Measurements from ENCODE around the gene FUT8.

The FUT8 gene

DNA sequence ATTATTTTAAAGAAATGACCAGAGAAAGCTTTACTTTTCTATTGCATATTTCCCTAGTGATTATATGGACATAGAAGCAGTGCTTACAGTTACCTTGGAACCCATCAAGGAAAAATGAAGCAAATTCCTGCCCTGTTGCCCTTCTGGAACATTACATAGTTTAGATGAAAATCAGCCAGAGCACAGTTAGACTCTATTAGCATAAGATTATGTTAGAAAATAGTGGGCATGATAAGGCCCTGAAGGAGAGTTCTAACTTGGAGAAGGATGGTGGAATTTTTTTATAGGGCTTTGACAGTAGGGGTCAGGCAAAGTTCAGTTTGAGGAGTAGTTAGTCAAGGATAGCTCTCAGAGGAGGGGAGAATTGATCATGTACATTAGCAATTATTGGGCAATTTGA lies 74.3 kb downstream of the FUT8 start:
- in situ Hi-C loops (cut with HindIII; ENCODE audit: low sequenced_read_pairs): no loop called here

DNA sequence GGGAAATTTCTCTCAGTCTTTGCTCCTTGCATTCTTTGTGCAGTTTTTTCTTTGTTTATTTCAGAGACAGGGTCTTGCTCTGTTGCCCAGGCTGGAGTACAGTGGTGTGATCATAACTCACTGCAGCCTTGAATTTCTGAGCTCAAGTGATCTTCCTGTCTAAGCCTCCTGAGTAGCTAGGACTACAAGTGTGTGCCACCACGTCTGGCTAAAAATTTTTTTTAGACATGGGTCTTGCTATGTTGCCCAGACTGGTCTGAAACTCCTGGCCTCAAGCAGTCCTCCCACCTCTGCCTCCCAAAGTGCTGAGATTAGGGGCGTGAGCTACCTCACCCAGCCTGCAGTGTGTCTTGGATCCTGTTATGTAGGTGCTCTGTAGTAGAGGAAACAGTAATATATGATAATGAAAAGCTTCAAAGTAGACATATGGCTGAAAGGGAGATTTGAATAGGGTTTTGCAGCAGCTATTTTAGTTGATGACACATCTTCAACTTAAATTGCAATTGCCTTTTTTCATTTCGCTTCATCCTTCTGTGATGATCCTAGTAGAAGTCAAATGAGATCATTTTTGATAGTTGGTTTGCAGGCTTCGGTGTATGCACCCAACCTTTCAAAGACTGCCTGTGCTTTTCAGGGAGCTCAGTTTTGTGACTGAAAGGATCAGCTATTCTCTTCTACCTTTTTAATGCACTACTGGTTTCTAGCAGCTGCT lies 75.4 kb downstream of the FUT8 start:
- in situ Hi-C loops (cut with HindIII; ENCODE audit: low sequenced_read_pairs): no loop called here

DNA sequence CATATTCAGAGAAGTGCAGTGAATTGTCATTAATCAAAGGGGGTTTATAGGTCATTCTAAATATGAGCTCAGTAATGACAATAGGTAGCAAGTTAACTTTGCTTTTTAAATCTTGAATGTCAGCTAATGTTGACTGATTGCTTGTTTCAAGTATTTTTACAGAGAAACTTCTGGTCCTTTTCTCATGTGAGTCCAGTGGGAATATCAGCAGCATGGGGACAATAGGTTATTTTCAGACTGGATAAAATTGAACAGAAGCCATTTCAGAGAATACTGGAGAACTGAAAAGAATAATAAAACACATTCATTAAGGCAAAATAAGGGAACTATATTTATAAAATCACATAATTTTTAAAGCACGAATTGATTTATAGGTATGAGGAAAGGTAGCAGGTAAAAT lies 78.7 kb downstream of the FUT8 start:
- in situ Hi-C loops (cut with HindIII; ENCODE audit: low sequenced_read_pairs): no loop called here

DNA sequence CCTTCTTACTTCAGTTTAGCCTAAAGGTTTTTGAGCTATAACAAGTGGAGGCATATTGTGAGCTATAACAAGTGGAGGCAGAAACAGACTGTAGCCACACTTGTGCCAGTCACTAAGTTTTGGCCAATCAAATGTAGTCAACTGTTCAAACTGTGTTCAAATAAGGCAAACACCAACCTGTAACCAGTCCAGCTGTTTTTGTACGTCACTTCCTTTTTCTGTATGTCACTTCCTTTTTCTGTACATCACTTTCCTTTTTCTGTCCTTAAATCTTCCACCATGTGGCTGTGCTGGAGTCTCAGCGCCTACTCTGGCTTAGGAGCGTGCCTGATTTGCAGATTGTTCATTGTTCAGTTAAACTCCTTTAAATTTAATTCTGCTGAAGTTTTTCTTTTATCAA lies 79.7 kb downstream of the FUT8 start:
- in situ Hi-C loops (cut with HindIII; ENCODE audit: low sequenced_read_pairs): no loop called here

DNA sequence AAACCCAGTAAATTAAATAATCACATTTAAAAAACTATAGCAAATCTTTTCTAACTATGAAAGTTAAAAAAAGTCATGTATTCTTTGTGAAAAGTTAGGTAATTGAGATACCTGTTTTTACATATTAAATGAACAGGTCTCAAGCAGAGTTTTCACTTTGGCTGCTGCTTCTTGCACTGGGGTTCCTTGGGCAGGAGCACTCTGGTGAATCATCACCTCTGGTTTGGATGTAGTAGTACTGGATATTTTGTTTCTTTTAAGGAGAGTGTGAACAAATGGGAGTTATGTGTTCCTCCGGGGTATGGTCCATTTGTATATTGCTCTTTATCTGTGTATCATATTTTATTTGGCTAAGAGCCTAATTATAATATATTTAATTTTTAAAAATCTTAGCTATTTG lies 82.7 kb downstream of the FUT8 start:
- in situ Hi-C loops (cut with HindIII; ENCODE audit: low sequenced_read_pairs): no loop called here

DNA sequence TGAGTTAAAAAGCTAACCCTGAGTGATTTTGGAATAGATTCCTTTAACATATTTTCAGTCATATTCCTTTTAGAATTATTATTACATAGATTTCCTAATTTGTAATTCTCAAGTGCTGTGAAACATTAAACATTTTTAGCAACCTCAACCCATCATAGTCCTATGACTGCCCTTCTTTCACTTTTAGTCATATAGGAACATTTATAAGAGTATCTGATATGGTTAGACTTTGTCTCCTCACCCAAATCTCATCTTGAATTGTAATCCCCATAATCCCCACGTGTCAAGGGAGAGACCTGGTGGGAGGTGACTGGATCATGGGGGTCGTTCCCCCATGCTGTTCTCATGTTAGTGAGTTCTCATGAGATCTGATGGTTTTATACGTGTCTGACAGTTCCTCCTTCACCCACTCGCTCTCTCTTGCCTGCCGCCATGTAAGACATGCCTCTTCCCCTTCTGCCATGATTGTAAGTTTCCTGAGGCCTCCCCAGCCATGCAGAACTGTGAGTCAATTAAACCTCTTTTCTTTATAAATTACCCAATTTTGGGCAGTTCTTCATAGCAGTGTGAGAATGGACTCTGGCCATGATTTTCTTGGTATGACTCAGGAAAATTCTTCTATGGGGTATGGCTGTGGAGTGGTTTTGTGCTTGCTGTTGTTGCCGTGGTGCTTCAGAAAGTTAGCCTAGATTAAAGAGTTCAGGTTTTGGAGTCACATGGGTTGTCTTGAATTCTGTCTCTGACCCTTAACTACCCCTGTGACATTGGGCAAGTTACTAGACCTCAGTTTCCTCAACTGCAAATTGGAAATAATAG lies 83.9 kb downstream of the FUT8 start:
- in situ Hi-C loops (cut with HindIII; ENCODE audit: low sequenced_read_pairs): no loop called here

DNA sequence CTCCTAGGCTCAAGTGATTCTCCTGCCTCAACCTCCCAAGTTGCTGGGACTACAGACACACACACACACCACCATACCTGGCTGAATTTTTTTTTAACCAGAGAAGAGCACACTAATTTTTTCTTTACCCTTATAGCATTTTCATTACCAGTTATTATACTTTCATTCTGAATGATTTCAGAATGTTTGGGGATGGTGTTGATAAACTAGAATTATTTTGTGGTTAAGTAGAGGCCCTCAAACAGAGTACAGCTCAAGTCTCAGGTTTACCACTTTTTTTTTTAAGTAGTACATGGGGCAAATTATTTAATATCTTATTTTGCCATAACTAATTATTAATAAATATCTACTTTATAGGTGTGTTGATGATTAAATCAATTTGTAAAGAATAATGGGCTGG lies 86.6 kb downstream of the FUT8 start:
- in situ Hi-C loops (cut with HindIII; ENCODE audit: low sequenced_read_pairs): no loop called here

DNA sequence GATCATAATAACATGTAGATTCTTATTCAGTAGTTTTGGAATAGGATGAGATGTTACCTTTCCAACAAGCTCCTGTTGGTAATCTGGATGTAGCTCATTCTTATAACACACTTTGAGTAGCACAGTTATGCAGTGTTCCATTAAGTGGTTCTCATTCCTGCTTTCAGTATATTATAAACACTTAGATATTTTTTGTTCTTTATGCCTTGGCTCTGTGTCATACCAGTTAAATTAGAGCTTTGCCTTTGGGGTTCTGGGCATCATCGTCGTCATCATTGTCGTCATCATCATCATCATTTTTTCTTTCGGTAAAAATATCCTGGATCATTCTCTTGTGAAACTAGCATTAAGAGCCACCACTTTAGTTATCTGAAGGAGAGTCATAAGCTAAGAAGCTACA lies 87.5 kb downstream of the FUT8 start:
- in situ Hi-C loops (cut with HindIII; ENCODE audit: low sequenced_read_pairs): no loop called here

DNA sequence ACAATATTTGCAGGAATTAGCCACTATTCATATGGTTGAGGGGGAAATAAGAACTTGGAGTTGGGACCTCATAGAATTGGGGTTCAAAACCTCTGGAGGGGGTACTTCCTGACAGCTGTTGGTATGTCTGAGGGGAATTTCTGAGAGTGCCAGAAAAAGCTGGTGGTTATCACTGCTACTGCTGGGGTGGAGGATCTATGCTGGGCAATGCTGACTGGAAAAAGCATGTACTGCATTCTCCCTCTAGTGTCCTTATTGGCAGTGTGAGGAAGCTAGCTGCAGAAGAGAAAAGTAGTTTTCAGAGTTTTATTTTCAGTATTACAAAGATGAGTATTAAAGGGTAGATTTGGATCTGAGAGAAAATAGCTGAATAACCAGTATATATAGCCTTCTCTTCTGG lies 88.8 kb downstream of the FUT8 start:
- in situ Hi-C loops (cut with HindIII; ENCODE audit: low sequenced_read_pairs): no loop called here

DNA sequence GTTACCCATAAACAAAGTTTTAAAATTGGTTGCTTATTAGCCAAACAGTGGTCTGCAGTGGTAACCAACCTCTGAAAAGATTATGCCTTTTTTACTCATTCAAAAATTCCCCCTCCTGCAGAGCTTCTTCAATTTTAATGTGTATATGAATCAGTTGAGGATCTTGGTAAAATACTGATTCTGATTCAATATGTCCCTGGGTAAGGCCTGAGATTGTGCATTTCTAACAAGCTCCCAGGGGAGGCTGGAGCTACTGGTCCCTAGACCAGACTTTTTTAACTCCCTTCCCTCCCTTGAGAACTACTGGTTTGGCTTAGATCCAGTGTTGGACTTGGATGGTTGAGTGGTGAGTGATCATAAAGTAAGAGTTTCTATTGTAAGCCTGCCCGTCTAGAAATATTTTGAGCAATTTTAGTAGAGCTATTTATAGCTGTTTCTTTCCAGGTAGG lies 90.2 kb downstream of the FUT8 start:
- in situ Hi-C loops (cut with HindIII; ENCODE audit: low sequenced_read_pairs): no loop called here

DNA sequence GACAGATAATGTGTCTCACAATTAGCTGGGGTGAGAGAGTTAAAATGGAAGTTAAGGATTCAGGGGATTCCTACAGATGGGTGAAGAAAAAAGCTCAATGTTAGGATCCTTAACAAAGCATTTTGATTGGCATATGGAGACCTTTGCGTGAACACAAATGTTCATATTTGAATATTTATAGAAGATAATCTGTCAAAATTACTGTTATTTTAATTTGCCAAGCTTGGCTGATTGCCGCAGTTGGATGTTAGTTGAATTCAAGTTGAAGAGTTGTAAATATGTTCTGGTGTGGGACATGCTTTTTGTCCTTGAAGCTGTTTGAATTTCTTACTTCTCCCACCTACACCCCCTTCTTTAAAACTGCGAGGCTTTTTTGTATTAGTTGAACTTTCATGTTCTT lies 91.2 kb downstream of the FUT8 start:
- in situ Hi-C loops (cut with HindIII; ENCODE audit: low sequenced_read_pairs): no loop called here

DNA sequence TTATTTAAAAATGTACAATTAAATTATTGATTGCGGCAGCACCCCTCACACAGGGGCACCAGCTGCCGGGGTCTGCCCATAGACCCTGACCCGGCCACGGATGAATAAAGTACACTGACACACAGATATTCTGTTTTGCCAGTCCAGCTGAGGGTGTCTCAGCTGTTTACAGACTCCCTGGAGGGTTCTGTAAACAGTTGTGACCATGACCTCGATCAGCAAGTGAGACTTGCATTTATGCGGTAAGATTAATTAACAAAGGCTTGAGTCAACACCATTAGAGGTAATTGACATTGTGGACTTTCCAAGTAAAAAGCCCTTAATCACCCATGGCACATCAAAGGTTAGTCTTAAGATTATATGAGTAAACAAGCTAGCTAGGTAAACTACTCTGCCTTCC lies 94.3 kb downstream of the FUT8 start:
- in situ Hi-C loops (cut with HindIII; ENCODE audit: low sequenced_read_pairs): no loop called here

DNA sequence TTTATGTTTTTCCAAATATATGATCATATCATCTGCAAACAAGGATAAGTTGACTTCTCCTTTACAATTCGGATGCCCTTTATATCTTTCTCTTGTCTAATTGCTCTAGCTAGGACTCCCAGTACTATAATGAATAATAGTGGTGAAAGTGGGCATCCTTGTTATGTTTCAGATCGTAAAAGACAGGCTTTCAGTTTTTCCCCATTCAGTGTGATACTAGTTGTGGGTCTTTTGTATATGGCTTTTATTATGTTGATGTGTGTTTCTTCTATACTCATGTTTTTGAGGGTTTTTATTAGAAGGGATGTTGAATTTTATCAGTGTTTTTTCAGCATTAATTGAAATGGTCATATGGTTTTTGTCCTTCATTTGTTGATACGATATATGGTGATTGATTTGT lies 97.3 kb downstream of the FUT8 start:
- in situ Hi-C loops (cut with HindIII; ENCODE audit: low sequenced_read_pairs): no loop called here

DNA sequence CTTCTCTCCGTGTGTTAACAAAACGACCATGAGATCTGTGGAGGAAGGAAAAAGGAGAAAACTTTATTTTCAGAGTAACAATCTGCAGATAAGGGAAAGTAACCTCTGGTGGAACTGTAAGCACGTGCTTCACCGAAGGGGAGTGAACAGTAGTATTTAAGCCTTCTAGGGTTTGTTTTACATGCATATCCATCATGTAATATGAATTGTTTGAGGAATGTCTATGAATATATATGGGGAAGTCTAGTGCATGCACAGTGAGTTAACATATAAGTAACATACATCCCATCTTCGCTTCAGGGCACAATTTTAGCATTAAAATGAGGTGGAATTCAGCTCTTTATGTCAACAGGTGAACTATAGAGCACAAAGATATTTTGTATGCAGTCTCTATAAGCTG lies 101.1 kb downstream of the FUT8 start:
- in situ Hi-C loops (cut with HindIII; ENCODE audit: low sequenced_read_pairs): no loop called here

DNA sequence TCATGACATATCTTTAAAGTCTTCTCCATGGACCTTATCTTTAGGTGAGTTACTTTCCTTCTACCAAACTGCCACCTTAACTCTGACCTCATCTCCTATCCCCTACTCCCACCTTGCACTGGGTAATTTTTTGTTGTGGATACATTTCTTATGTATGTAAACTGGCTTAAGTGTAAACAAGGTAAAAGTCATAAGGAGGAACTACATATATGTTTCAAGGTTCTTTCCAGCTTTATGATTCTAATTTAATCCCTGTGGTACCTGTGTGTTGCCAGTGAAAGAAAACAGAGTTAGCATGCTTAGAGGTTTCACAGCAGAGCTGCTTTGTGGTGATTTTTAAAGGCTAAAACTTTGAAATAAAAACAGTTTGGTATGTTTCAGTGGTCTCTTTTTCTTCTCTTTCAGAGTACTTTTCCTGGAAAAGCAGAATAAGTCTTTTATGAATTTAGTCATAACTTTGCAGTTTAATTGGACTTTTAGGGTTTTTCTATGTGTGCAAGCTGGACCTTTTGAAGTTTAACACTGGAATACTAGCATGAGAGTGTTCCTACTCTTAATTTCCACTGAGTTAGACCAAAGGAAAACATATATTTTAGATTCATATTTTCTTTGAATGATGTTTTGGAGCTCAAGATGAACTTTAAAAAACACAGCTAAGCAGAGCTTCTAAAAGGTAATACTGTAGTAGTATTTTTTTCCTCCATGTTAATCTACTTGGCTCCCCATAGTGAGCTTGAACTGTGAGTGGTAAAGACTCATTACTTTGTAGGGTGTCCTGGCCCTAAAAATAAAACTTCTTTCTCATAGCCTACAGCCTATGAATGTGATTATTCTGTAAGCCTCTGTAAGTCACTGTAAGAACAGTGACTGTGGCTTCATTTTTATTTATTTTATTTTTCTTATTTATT lies 105.4 kb downstream of the FUT8 start:
- in situ Hi-C loops (cut with HindIII; ENCODE audit: low sequenced_read_pairs): no loop called here

DNA sequence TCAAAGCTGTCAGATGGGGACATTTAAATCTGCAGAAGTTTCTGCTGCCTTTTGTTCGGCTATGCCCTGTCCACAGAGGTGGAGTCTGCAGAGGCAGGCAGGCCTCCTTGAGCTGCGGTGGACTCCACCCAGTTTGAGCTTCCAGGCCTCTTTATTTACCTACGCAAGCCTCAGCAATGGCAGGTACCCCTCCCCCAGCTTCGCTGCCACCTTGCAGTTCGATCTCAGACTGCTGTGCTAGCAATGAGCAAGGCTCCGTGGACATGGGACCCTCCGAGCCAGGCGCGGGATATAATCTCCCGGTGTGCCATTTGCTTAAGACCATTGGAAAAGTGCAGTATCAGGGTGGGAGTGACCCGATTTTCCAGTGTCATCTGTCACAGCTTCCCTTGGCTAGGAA lies 115.5 kb downstream of the FUT8 start:
- in situ Hi-C loops (cut with HindIII; ENCODE audit: low sequenced_read_pairs): no loop called here

DNA sequence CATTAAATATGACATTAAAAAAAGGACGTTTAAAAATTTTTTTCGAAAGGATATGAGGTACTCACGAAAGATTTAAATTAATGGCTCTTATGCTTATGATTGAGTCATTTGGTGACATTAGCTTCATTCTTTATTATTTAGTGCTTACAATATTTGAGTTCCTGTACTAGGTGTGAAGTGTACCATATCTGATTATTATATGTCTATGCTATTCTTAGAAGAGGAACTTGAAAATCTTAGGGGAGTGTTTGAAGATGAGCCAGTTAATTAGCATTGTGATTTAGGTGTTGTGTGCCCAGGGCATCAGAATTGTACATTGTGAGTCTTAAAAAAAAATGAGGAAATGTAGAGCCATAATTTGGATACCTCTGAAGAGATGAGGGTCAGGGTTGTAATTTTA lies 118.6 kb downstream of the FUT8 start:
- in situ Hi-C loops (cut with HindIII; ENCODE audit: low sequenced_read_pairs): no loop called here

DNA sequence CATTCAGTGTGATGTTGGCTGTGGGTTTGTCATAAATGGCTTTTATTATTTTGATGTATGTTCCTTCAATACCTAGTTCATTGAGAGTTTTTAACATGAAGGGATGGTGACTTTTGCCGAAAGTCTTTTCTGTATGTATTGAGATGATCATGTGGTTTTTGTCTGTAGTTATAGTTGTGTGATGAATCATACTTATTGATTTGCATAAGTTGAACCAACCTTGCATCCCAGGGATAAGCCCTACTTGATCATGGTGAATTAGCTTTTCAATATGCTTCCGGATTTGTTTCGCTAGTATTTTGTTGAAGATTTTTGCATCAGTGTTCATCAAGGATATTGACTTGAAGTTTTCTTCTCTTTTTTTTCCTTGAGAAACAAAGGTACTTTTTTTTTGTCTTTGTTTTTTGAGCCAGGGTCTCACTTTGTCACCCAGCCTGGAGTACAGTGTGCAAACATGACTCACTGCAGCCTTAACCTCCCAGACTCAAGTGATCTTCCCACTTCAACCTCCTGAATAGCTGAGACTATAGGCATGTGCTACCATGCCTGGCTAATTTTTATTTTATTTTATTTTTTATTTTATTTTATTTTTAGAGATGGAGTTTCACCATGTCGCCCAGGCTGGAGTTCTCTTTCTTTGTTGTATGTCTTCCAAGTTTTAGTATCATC lies 121.3 kb downstream of the FUT8 start:
- in situ Hi-C loops (cut with HindIII; ENCODE audit: low sequenced_read_pairs): no loop called here

DNA sequence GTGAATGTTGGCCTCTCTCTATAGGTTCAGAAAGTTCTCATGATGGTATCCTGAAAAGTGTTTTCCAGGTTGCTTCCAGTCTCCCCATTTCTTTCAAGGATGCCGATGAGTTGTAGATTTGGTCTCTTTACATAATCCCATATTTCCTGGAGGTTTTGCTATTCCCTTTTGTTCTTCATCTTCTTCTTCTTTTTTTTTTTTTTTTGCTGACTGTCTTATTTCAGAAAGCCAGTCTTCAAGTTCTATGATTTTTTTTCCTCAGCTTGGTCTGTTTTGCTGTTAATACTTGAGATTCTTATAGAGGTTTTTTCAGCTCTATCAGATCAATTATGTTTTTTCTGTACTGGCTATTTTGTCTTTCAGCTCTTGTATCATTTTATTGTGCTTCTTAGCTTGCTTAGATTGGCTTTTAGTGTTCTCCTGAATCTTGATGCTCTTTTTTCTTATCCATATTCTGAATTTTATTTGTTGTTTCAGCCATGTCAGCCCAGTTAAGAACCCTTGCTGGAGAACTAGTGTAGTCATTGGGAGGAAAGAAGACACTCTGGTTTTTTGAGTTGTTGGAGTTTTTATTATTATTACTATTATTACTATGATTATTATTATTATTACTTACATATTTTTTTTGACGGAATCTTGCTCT lies 124.4 kb downstream of the FUT8 start:
- in situ Hi-C loops (cut with HindIII; ENCODE audit: low sequenced_read_pairs): no loop called here

DNA sequence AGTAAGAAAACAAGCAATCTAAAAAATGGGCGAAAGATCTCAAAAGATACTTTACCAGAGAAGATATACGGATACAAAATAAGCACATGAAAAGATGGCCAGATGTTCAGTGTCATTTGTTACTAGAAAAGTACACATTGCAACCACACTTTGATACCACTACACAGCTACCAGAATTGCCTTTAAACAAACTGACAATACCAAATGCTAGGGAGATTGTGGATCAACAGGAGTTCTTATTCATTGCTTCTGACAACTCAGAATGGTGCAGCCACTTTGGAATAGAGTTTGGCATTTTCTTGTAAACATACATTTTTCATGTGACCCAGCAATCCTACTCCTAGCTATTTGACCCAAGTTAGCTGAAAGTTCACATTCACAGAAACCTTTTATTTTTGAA lies 136.3 kb downstream of the FUT8 start:
- in situ Hi-C loops (cut with HindIII; ENCODE audit: low sequenced_read_pairs): no loop called here
